CD4-positive, CD25-positive, alpha-beta regulatory T cell (primary cell): Measurements from ENCODE around the gene PAXIP1. TPM values are rescaled to one million over a fixed set of nuclear protein-coding genes. Genes with fewer than 3 reads are reported as not detected.

Experiments used
- ATAC-seq, 2 donors: fragments of 150-1000 bp; cut with Tn5 transposase; one replicate each; pipeline ENCODE4 v1.10.0; 2021; ENCODE audit warnings: low read depth in 2 of 2, moderate number of reproducible peaks in 2 of 2, moderate library complexity in 1 of 2
- DNase-seq, 3 donors: peaks; one replicate each; pipeline versions ENCODE4 v3.0.0 to v3.0.0-alpha.2; 2012 to 2022; ENCODE audit warnings: mixed read lengths in 1 of 3
- H3K27ac ChIP-seq: one replicate; pipeline ENCODE4 v1.7.0; 2013; ENCODE audit warnings: mild to moderate bottlenecking, low read length; ENCODE audit not compliant: insufficient read depth, poor library complexity, severe bottlenecking
- H3K27me3 ChIP-seq: one replicate; pipeline ENCODE4 v1.7.0; 2013; ENCODE audit warnings: low read length; ENCODE audit not compliant: control insufficient read depth, insufficient read depth
- H3K36me3 ChIP-seq: one replicate; pipeline ENCODE4 v1.7.0; 2013; ENCODE audit warnings: mild to moderate bottlenecking, low read length, moderate library complexity; ENCODE audit not compliant: control insufficient read depth, insufficient read depth
- H3K4me1 ChIP-seq: 2 replicates; pipeline ENCODE4 v1.7.0; 2013; ENCODE audit warnings: mild to moderate bottlenecking, low read length; ENCODE audit not compliant: insufficient read depth, control insufficient read depth, poor library complexity, severe bottlenecking
- H3K4me3 ChIP-seq: one replicate; pipeline ENCODE4 v1.7.0; 2013; ENCODE audit warnings: low read depth, mild to moderate bottlenecking, low read length, moderate library complexity
- H3K9me3 ChIP-seq, 2 experiments: 1 replicate in 1 of 2; 2 replicates in 1 of 2; pipeline ENCODE4 v1.7.0; 2013; ENCODE audit warnings: low read length in 2 of 2, mild to moderate bottlenecking in 1 of 2, moderate library complexity in 1 of 2; ENCODE audit not compliant: control insufficient read depth in 2 of 2
- H3K27ac Mint-ChIP-seq, 3 donors: one replicate each; pipeline ENCODE4 v1.8.0; 2020 to 2022; ENCODE audit warnings: mild to moderate bottlenecking in 3 of 3, mixed read lengths in 3 of 3, moderate library complexity in 2 of 3
- H3K27me3 Mint-ChIP-seq: one replicate; pipeline ENCODE4 v1.8.0; 2022; ENCODE audit warnings: mild to moderate bottlenecking, mixed read lengths
- H3K36me3 Mint-ChIP-seq: one replicate; pipeline ENCODE4 v1.8.0; 2020; ENCODE audit warnings: mixed read lengths
- H3K4me1 Mint-ChIP-seq, 4 donors: one replicate each; pipeline ENCODE4 v1.8.0; 2020 to 2022; ENCODE audit warnings: mixed read lengths in 4 of 4, mild to moderate bottlenecking in 1 of 4
- H3K4me3 Mint-ChIP-seq, 4 donors: one replicate each; pipeline ENCODE4 v1.8.0; 2020 to 2022; ENCODE audit warnings: mild to moderate bottlenecking in 4 of 4, mixed read lengths in 4 of 4, moderate library complexity in 3 of 4
- H3K9me3 Mint-ChIP-seq, 7 donors: one replicate each; pipeline ENCODE4 v1.8.0; 2020 to 2022; ENCODE audit warnings: mixed read lengths in 7 of 7, mild to moderate bottlenecking in 3 of 7, moderate library complexity in 2 of 7
- polyA plus RNA-seq, 4 donors: library from polyadenylated mRNA; unstranded; fragments of 300-500 nt; fragmentation: Illumina TruSeq; gene quantifications; one replicate each; pipeline ENCODE4 v1.2.3, GENCODE V29; 2021
- total RNA-seq: library from RNA; stranded (reverse); gene quantifications from one replicate; pipeline ENCODE4 v1.2.3, GENCODE V29; 2022

Gene PAXIP1
- total and polyA plus RNA-seq, 5 donors from 2014 or later, result 0.88 to 15.1 (median 2.2) TPM

DNA sequence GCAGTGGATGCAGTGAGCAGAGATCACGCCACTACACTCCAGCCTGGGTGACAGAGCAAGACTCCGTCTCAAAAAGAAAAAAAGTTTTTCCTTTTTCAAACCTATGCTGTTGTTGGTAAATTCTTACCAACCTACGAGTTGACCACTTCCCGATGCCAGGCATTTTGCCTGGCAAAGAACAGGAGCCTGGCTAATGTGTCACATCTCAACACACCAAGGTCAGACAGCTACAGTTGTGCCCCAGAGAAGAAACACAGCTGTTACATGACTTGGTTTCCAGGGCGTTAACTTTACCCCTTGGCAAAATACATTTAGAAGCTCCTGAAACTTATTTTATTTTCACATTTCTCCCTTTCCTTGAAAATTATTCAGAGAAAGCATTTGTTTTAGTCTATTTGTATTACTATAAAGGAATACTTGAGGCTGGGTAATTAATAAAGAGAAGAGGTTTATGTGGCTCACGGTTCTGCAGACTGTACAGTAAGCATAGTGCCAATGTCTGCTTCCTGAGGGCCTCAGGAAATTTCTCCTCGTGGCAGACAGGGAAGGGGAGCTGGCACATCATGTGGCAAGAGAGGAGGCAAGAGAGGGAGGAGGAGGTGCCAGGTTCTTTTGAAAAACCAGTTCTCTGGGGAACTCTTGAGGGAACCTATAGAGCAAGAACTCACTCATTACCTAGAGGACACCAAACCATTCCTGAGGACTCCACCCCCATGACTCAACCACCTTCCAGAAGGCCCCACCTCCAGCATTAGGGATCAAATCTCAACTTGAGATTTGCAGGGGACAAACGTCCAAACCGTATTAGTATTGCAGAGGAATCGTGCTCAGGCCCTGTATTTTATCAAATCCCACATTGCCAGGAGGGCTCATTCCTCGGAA, 83.3 kb downstream of the PAXIP1 start:
- ATAC-seq, result no peak
- H3K27ac ChIP-seq, result no peak overlapping the region
- H3K4me1 ChIP-seq, result peaks cover under 1% of the 10 kb centered on the region
- H3K36me3 ChIP-seq, result no peaks in the 10 kb centered on the region
- no peak for DNase-seq
- Mint-ChIP-seq H3K9me3 (peaks cover 0 to 2% (median 0%) of the 10 kb centered on the region in 7 donors), H3K27ac (no peak overlapping the region), H3K36me3 (no peaks in the 10 kb centered on the region), H3K27me3 (peaks cover 4% of the 10 kb centered on the region), H3K4me3 (no peak overlapping the region), H3K4me1 (no peaks in the 10 kb centered on the region)
- no peak overlapping the region for H3K4me3 ChIP-seq
- no peaks in the 10 kb centered on the region for H3K9me3 ChIP-seq
- peaks cover 6% of the 10 kb centered on the region for H3K27me3 ChIP-seq

DNA sequence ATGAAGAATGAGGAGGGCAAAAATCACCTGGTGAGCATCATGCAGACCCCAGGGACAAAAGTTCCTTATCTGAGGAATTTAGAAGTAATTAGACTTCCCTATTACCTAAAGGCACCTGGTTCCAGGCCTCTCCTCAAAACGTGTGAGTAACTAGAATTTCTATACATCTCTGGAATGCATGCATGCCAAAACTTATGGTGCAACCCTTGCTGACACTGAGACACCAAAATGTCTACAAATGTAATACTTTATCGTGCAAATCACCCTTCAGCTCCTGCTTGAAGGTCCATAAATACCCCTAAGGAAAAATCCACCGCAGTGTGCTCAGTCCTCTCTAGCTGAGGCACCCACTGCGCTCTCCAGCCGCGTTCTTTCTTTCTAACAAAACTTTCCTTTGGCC, 84.2 kb downstream of the PAXIP1 start:
- Histone ChIP-seq H3K9me3 (no peaks in the 10 kb centered on the region), H3K4me1 (peaks cover 9% of the 10 kb centered on the region), H3K36me3 (no peaks in the 10 kb centered on the region), H3K27ac (no peak overlapping the region), H3K27me3 (peaks cover 2% of the 10 kb centered on the region), H3K4me3 (no peak overlapping the region)
- Mint-ChIP-seq H3K36me3 (no peaks in the 10 kb centered on the region), H3K27ac (no peak overlapping the region), H3K9me3 (peaks cover 0 to 2% (median 0%) of the 10 kb centered on the region in 7 donors), H3K4me3 (no peak overlapping the region), H3K4me1 (peaks cover 0 to 3% (median 3%) of the 10 kb centered on the region in 4 donors), H3K27me3 (peaks cover 7% of the 10 kb centered on the region)
- DNase-seq, result no peak
- no peak for ATAC-seq

DNA sequence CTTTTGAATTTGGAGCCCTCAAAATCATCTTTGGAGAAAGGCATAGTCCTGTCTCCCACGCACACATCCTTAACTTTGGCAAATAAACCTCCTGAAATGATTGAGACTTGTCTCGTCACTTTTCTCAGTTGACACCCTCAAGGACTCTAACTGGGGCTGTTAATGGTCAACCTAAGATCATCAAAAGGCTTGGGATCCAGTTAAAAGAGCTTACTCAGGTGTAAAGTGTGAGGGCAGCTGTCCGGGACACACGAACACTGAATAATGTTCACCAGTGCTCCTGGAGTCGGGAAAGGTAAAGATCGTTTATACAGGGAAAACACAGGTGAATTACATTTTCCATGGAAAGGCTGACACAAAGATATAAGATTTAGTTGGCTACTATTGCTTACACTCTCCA, 84.7 kb downstream of the PAXIP1 start:
- no peaks in the 10 kb centered on the region for H3K36me3 Mint-ChIP-seq
- no peak overlapping the region for H3K4me3 ChIP-seq
- H3K4me3 Mint-ChIP-seq, result no peak overlapping the region
- H3K4me1 ChIP-seq, result peaks cover 9% of the 10 kb centered on the region
- H3K36me3 ChIP-seq, result no peaks in the 10 kb centered on the region
- ATAC-seq, result no peak
- H3K9me3 Mint-ChIP-seq, result peaks cover 0 to 2% (median 0%) of the 10 kb centered on the region in 7 donors
- H3K27me3 ChIP-seq, result peaks cover 2% of the 10 kb centered on the region
- DNase-seq, result no peak
- peaks cover 0 to 5% (median 4%) of the 10 kb centered on the region in 4 donors for H3K4me1 Mint-ChIP-seq
- H3K27ac Mint-ChIP-seq, result no peak overlapping the region
- H3K9me3 ChIP-seq, result no peaks in the 10 kb centered on the region
- H3K27me3 Mint-ChIP-seq, result peaks cover 12% of the 10 kb centered on the region
- H3K27ac ChIP-seq, result no peak overlapping the region

DNA sequence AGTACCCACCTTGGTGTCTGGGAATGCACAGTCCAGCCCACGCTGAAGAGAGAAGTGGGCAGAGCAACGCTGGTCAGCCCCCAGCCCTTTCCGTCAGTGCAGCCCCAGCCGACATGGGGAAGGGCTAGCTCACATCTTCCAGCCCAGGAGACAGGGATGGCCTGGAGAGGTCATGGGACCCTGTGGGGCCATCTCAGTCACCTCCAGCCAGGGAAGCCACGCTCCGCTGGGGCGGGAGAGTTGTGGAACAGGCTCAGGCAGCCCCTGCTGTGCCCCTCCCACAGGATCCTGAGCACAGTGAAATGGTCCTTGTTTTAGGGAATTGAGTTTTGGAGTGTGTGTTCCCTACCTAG, 85.1 kb downstream of the PAXIP1 start:
- Histone ChIP-seq H3K4me1 (peaks cover 9% of the 10 kb centered on the region), H3K9me3 (no peaks in the 10 kb centered on the region), H3K27me3 (peaks cover 2% of the 10 kb centered on the region), H3K4me3 (no peak overlapping the region), H3K36me3 (no peaks in the 10 kb centered on the region), H3K27ac (no peak overlapping the region)
- peaks cover 13% of the 10 kb centered on the region for H3K27me3 Mint-ChIP-seq
- peaks cover 0 to 2% (median 0%) of the 10 kb centered on the region in 7 donors for H3K9me3 Mint-ChIP-seq
- no peak overlapping the region for H3K27ac Mint-ChIP-seq
- ATAC-seq, result no peak
- H3K36me3 Mint-ChIP-seq, result no peaks in the 10 kb centered on the region
- H3K4me1 Mint-ChIP-seq, result peaks cover 0 to 5% (median 4%) of the 10 kb centered on the region in 4 donors
- no peak for DNase-seq
- H3K4me3 Mint-ChIP-seq, result no peak overlapping the region

DNA sequence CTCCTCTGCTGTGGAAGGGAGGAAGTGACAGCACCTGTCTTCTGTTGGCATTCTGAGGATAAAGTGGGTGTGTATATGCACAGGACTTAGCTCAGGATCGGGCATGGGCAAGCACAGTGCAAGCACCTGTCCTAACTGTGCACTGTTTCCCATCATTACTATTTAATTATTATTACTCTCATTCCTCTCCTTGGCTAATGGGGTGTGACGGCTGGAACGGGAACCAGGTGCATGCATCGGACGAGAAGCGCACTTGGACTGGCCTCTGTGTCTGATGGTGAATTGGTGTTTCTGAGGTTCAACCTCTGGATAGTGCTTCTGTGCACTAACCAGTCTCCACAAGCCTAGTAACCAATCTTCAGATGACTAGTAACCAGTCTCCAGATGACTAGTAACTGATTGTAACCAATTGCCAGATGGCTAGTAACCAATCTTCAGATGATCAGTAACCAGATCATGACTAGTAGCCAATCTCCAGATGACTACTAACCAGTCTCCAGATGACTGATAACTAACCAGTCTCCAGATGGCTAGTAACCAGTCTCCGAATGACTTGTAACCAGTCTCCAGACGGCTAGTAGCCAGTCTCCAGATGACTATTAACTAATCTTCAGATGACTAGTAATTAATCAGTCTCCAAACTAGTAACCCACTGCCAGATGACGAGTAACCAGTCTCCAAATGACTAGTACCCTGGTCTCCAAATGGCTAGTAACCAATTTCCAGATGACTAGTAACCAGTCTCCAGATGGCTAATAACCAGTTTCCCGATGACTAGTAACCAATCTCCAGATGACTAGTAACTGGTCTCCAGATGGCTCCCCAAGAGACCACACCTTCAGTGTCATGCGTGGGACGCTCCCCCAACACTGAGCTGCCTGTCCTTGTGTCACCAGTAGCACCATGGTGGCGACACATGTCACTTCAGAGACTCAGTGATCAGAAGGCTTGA, 85.8 kb downstream of the PAXIP1 start:
- Histone ChIP-seq H3K27me3 (peaks cover 2% of the 10 kb centered on the region), H3K9me3 (no peaks in the 10 kb centered on the region), H3K36me3 (no peaks in the 10 kb centered on the region), H3K4me3 (no peak overlapping the region), H3K27ac (no peak overlapping the region), H3K4me1 (peaks cover 9% of the 10 kb centered on the region)
- H3K27ac Mint-ChIP-seq, result no peak overlapping the region
- peaks cover 13% of the 10 kb centered on the region for H3K27me3 Mint-ChIP-seq
- no peak for DNase-seq
- no peaks in the 10 kb centered on the region for H3K36me3 Mint-ChIP-seq
- ATAC-seq, result no peak
- H3K9me3 Mint-ChIP-seq, result peaks cover 0 to 2% (median 0%) of the 10 kb centered on the region in 7 donors
- peaks cover 0 to 5% (median 4%) of the 10 kb centered on the region in 4 donors for H3K4me1 Mint-ChIP-seq
- H3K4me3 Mint-ChIP-seq, result no peak overlapping the region

DNA sequence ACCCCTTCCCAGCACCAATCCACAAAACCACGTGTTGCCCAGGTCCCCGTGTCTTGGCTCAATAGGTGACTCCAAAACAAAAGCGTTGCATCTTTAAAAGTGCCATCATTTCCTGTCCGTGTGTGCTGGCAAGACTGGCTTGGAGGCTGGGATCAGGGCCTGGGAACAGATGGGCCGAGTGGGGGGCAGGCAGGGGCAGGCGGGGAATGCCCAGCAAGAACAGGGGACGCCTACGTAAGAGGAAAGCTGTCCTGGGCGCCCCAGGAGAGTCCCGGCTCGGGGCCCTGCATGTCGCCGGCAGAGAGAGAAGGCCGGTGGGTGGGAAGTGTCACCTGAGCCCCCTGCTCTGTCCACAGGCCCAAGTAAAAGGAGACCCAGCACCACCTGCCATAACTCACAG, 86.5 kb downstream of the PAXIP1 start:
- H3K27ac Mint-ChIP-seq, result no peak overlapping the region
- Histone ChIP-seq H3K4me3 (no peak overlapping the region), H3K4me1 (peaks cover 9% of the 10 kb centered on the region), H3K27ac (no peak overlapping the region), H3K27me3 (peaks cover 2% of the 10 kb centered on the region), H3K36me3 (no peaks in the 10 kb centered on the region), H3K9me3 (no peaks in the 10 kb centered on the region)
- peaks cover 16% of the 10 kb centered on the region for H3K27me3 Mint-ChIP-seq
- ATAC-seq, result no peak
- DNase-seq, result no peak
- no peak overlapping the region for H3K4me3 Mint-ChIP-seq
- peaks cover 0 to 2% (median 0%) of the 10 kb centered on the region in 7 donors for H3K9me3 Mint-ChIP-seq
- peaks cover 0 to 5% (median 4%) of the 10 kb centered on the region in 4 donors for H3K4me1 Mint-ChIP-seq
- no peaks in the 10 kb centered on the region for H3K36me3 Mint-ChIP-seq

DNA sequence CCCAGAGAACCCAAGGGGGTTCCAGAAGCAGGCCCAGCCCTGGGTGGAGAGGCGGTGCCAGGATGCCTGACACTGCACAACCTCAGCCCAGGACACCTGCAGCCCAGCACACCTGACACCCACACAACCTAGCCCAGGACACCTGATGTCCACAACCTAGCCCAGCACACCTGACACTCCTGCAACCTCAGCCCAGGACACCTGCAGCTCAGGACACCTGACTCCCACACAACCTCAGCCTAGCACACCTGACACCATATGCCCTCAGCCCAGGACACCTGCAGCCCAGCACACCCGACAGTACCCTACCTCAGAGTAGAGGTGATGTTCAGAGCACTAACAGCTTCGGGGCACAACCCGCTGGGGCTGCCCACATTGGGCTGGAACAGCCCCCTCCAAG, 87.3 kb downstream of the PAXIP1 start:
- DNase-seq, result no peak
- peaks cover 4% of the 10 kb centered on the region for H3K36me3 Mint-ChIP-seq
- H3K27me3 Mint-ChIP-seq, result peaks cover 17% of the 10 kb centered on the region
- Histone ChIP-seq H3K9me3 (peaks cover 0 to 3% of the 10 kb centered on the region in 2 experiments), H3K27ac (no peak overlapping the region), H3K36me3 (no peaks in the 10 kb centered on the region), H3K27me3 (peaks cover 2% of the 10 kb centered on the region), H3K4me1 (peaks cover 9% of the 10 kb centered on the region), H3K4me3 (no peak overlapping the region)
- peaks cover 0 to 4% (median 0%) of the 10 kb centered on the region in 7 donors for H3K9me3 Mint-ChIP-seq
- peak overlapping the region in 3 of 4 donors; percentile 9 to 46 (median 35) for H3K4me3 Mint-ChIP-seq
- H3K27ac Mint-ChIP-seq, result no peak overlapping the region
- peaks cover 0 to 5% (median 4%) of the 10 kb centered on the region in 4 donors for H3K4me1 Mint-ChIP-seq
- no peak for ATAC-seq
